Heart left ventricle (tissue), 13 donors: ENCODE data around the gene MAPKAP1.

Experiments used
- CTCF ChIP-seq, 12 donors: fragments of 200-600 bp; sonication (generic) in 4 of 12; IDR thresholded peaks; one replicate each; pipeline versions ENCODE4 v1.5.0 to v1.8.0; 2018 to 2022; ENCODE audit warnings: antibody characterized with exemption in 12 of 12, mild to moderate bottlenecking in 5 of 12
- POLR2A ChIP-seq, 2 donors: fragments of 450-650 bp; IDR thresholded peaks; one replicate each; pipeline ENCODE4 v1.6.1; 2017; ENCODE audit warnings: antibody characterized with exemption in 2 of 2, mild to moderate bottlenecking in 2 of 2, moderate library complexity in 2 of 2
- donor health status: ischemic (EF 13 %, LVEDD 7.1; RV severe dilation, severe dysfunction).
- donor health status: DM: no; HTN: yes; CAD: no.
- donor health status: DM: no; HTN: no; CAD: no.
- donor health status: ischemic (EF 25% LVEDD 6.9; RV normal size, moderate dysfunction).
- donor health status: ischemic (EF 25% LVEDD 5.7; RV mildly dilated, moderate dysfunction).
- donor health status: ischemic (EF 35%, LVEDD 5.7; RV mildly dilated, moderate dysfunction).
- donor health status: nonischemic (EF 11% LVEDD 7.7; RV severe dilation, severe dysfunction).
- donor health status: DM: yes; HTN: yes; CAD: no.
- donor health status: PGD.
- donor health status: ischemic (EF 29% LVEDD 5.4; RV normal size, mild dysfunction).
- donor health status: nonischemic (EF 23%, LVEDD 6.1; RV moderate dilation, normal function).

- TF ChIP-seq CTCF (IDR thresholded peaks at IDR 0.05) (no peak), POLR2A (IDR thresholded peaks at IDR 0.05) (no peak)
Observed at GRCh38 chr9:125646217-125646616, 60.8 kb downstream of the MAPKAP1 start.
